Mucosa of stomach (tissue), 1 donor: Measurements from ENCODE around the gene MACF1.
"Not testable (repeated sequence)": the region's sequence is repeated elsewhere in the genome, so short reads cannot be mapped to it uniquely, and the experiment has no call there.

Experiments
- H3K27me3 ChIP-seq: one replicate; pipeline ENCODE4 v1.7.0; 2013; ENCODE audit warnings: mild to moderate bottlenecking, low read length; ENCODE audit not compliant: control insufficient read depth, insufficient read depth
- H3K36me3 ChIP-seq: one replicate; pipeline ENCODE4 v1.7.0; 2013; ENCODE audit warnings: low read length; ENCODE audit not compliant: control insufficient read depth, insufficient read depth
- H3K4me1 ChIP-seq: one replicate; pipeline ENCODE4 v1.7.0; 2013; ENCODE audit warnings: mild to moderate bottlenecking, low read length; ENCODE audit not compliant: control insufficient read depth, insufficient read depth
- H3K4me3 ChIP-seq: one replicate; pipeline ENCODE4 v1.7.0; 2013; ENCODE audit warnings: low read length
- H3K9ac ChIP-seq: one replicate; pipeline ENCODE4 v1.7.0; 2013; ENCODE audit warnings: mild to moderate bottlenecking, low read length, moderate library complexity
- H3K9me3 ChIP-seq: one replicate; pipeline ENCODE4 v1.7.0; 2013; ENCODE audit warnings: mild to moderate bottlenecking, low read length, moderate library complexity; ENCODE audit not compliant: control insufficient read depth
- donor health status: Pancreatic carcinoma.

Gene MACF1

GRCh38 chr1:39452081-39452480, 247.6 kb downstream of the MACF1 start:
- Histone ChIP-seq H3K9me3 (no peaks in the 10 kb centered on the region), H3K36me3 (peaks cover 34% of the 10 kb centered on the region), H3K9ac (no peak overlapping the region), H3K27me3 (no peaks in the 10 kb centered on the region), H3K4me1 (no peaks in the 10 kb centered on the region), H3K4me3 (no peak overlapping the region)

GRCh38 chr1:39452540-39452939, 248.0 kb downstream of the MACF1 start:
- no peaks in the 10 kb centered on the region for H3K4me1 ChIP-seq
- no peak overlapping the region for H3K9ac ChIP-seq
- H3K36me3 ChIP-seq: peaks cover 39% of the 10 kb centered on the region
- no peaks in the 10 kb centered on the region for H3K27me3 ChIP-seq
- H3K4me3 ChIP-seq: no peak overlapping the region
- H3K9me3 ChIP-seq: no peaks in the 10 kb centered on the region

GRCh38 chr1:39453603-39454002, 249.1 kb downstream of the MACF1 start:
- Histone ChIP-seq H3K4me3 (no peak overlapping the region), H3K36me3 (peaks cover 40% of the 10 kb centered on the region), H3K9me3 (no peaks in the 10 kb centered on the region), H3K4me1 (no peaks in the 10 kb centered on the region), H3K9ac (no peak overlapping the region), H3K27me3 (no peaks in the 10 kb centered on the region)

- H3K27me3 ChIP-seq: no peaks in the 10 kb centered on the region
- H3K9me3 ChIP-seq: no peaks in the 10 kb centered on the region
- no peaks in the 10 kb centered on the region for H3K4me1 ChIP-seq
- no peak overlapping the region for H3K4me3 ChIP-seq
- H3K36me3 ChIP-seq: peaks cover 39% of the 10 kb centered on the region
- H3K9ac ChIP-seq: no peak overlapping the region
These were observed 254.5 kb downstream of the MACF1 start for GRCh38 chr1:39458991-39459390.

- Histone ChIP-seq H3K4me3 (no peak overlapping the region), H3K36me3 (peaks cover 20% of the 10 kb centered on the region), H3K4me1 (no peaks in the 10 kb centered on the region), H3K9me3 (no peaks in the 10 kb centered on the region), H3K27me3 (no peaks in the 10 kb centered on the region), H3K9ac (no peak overlapping the region)
These were observed 257.6 kb downstream of the MACF1 start for GRCh38 chr1:39462074-39462473.

- Histone ChIP-seq H3K36me3 (peaks cover 15% of the 10 kb centered on the region), H3K9ac (no peak overlapping the region), H3K27me3 (no peaks in the 10 kb centered on the region), H3K4me3 (no peak overlapping the region), H3K9me3 (no peaks in the 10 kb centered on the region), H3K4me1 (no peaks in the 10 kb centered on the region)
These were observed 262.1 kb downstream of the MACF1 start for GRCh38 chr1:39466413-39467107.

- peaks cover 15% of the 10 kb centered on the region for H3K36me3 ChIP-seq
- H3K9ac ChIP-seq, H3K4me1 ChIP-seq: not testable (repeated sequence)
These were observed 262.7 kb downstream of the MACF1 start for GRCh38 chr1:39467108-39467720.

GRCh38 chr1:39469150-39469549, 264.7 kb downstream of the MACF1 start:
- Histone ChIP-seq H3K4me1 (no peaks in the 10 kb centered on the region), H3K9me3 (no peaks in the 10 kb centered on the region), H3K27me3 (no peaks in the 10 kb centered on the region), H3K9ac (no peak overlapping the region), H3K36me3 (peaks cover 8% of the 10 kb centered on the region), H3K4me3 (no peak overlapping the region)

More at GRCh38 chr1:39467108-39467720, 262.7 kb downstream of the MACF1 start:
- H3K4me3 ChIP-seq, H3K27me3 ChIP-seq, H3K9me3 ChIP-seq: not testable (repeated sequence)

- Histone ChIP-seq H3K4me1 (no peaks in the 10 kb centered on the region), H3K27me3 (no peaks in the 10 kb centered on the region), H3K9me3 (no peaks in the 10 kb centered on the region), H3K36me3 (peaks cover 6% of the 10 kb centered on the region), H3K4me3 (no peak overlapping the region), H3K9ac (no peak overlapping the region)
These were observed 265.5 kb downstream of the MACF1 start for GRCh38 chr1:39470040-39470439.

GRCh38 chr1:39472826-39473225, 268.3 kb downstream of the MACF1 start:
- Histone ChIP-seq H3K27me3 (no peaks in the 10 kb centered on the region), H3K9ac (no peak overlapping the region), H3K9me3 (no peaks in the 10 kb centered on the region), H3K4me3 (no peak overlapping the region), H3K4me1 (no peaks in the 10 kb centered on the region), H3K36me3 (peaks cover 6% of the 10 kb centered on the region)

GRCh38 chr1:39473324-39473723, 268.8 kb downstream of the MACF1 start:
- no peaks in the 10 kb centered on the region for H3K4me1 ChIP-seq
- no peaks in the 10 kb centered on the region for H3K27me3 ChIP-seq
- H3K36me3 ChIP-seq: peaks cover 6% of the 10 kb centered on the region
- H3K4me3 ChIP-seq: no peak overlapping the region
- no peak overlapping the region for H3K9ac ChIP-seq
- H3K9me3 ChIP-seq: no peaks in the 10 kb centered on the region

GRCh38 chr1:39474810-39475209, 270.3 kb downstream of the MACF1 start:
- Histone ChIP-seq H3K36me3 (no peaks in the 10 kb centered on the region), H3K4me1 (no peaks in the 10 kb centered on the region), H3K9me3 (no peaks in the 10 kb centered on the region), H3K27me3 (no peaks in the 10 kb centered on the region), H3K9ac (no peak overlapping the region), H3K4me3 (no peak overlapping the region)
